Measurements from ENCODE around the gene EIF2D.

DNA sequence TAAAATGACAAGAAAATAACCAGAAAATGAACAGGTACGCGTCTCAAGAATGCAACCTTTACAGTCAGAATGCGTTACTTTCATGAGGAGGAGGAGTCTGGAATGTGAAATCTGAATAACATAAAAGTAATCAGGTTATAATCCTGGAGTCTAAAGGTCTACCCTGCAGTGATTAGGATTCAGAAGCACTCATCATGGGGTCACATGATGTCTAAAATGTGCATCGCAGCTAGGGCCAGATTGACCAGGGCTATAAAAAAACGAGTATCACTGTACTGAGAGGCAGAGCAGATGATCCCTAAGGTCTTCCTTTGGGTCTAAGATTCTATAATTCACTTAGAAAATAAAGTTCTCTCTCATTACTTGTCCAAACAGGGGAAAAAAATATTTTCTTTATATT, 7.4 kb downstream of the EIF2D start:
- TF ChIP-seq CTCF (IDR thresholded peaks at IDR 0.05; ENCODE audit: insufficient read depth, low read length, poor library complexity, severe bottlenecking) = no peak
- TF ChIP-seq EZH2phosphoT487 (conservative IDR thresholded peaks at IDR 0.05; ENCODE audit: low read length) = no peak

All from SU-DHL-6 (cell line).